GM12873 (cell line): ENCODE measurements around the gene TMEM14B.

Experiments
- TF ChIP-seq, protein P1 (sequence below): IDR thresholded peaks from 2 replicates; pipeline ENCODE4 v1.5.1; 2012; ENCODE audit warnings: low read depth, mild to moderate bottlenecking, moderate library complexity, low read length, control low read depth; ENCODE audit not compliant: insufficient read depth; ENCODE audit errors: missing control alignments

TMEM14B gene

DNA sequence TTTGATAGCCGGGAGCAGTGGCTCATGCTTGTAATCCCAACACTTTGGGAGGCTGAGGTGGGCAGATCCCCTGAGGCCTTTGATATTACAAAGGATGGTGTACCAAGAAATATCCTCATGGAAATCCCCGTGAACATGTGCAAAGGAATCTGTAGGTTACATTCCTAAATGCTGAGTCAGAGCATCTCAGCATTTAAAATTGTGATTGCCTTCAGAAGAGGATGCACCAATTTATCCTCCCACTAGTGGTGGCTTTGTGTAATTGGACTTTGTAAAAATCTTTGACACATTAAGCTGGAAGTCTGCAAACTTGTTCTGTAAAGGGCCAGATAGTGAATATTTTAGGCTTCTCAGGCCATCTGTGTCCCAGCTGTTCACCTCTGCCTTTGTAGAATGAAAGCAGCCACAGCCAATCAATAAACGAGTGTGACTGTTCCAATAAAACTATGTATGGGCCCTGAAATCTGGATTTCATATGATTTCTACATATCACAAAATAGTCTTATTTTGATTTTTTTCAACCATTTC, 11.8 kb downstream of the TMEM14B start:
- TF ChIP-seq, protein P1, sequence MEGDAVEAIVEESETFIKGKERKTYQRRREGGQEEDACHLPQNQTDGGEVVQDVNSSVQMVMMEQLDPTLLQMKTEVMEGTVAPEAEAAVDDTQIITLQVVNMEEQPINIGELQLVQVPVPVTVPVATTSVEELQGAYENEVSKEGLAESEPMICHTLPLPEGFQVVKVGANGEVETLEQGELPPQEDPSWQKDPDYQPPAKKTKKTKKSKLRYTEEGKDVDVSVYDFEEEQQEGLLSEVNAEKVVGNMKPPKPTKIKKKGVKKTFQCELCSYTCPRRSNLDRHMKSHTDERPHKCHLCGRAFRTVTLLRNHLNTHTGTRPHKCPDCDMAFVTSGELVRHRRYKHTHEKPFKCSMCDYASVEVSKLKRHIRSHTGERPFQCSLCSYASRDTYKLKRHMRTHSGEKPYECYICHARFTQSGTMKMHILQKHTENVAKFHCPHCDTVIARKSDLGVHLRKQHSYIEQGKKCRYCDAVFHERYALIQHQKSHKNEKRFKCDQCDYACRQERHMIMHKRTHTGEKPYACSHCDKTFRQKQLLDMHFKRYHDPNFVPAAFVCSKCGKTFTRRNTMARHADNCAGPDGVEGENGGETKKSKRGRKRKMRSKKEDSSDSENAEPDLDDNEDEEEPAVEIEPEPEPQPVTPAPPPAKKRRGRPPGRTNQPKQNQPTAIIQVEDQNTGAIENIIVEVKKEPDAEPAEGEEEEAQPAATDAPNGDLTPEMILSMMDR: peak; percentile 67

DNA sequence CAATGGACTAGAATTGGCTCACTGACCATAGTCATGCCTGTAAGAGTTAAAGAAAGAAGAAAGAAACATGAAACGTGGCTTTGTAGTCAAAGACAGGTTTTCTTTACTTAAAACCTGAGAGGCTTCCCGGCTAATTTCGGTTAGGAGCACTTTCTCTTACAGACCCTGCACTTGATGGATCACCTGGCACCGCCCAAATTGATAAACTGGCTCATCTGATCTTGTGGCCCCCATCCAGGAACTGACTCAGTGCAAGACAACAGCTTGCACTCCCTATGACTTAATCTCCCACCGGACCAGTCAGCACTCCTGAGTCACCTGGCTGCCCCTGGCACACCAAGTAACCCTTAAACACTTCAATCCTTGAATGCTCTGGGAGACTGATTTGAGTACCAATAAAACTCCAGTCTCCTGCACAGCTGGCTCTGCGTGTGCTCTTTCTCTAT, 12.3 kb downstream of the TMEM14B start:
- TF ChIP-seq, protein P1: no peak

DNA sequence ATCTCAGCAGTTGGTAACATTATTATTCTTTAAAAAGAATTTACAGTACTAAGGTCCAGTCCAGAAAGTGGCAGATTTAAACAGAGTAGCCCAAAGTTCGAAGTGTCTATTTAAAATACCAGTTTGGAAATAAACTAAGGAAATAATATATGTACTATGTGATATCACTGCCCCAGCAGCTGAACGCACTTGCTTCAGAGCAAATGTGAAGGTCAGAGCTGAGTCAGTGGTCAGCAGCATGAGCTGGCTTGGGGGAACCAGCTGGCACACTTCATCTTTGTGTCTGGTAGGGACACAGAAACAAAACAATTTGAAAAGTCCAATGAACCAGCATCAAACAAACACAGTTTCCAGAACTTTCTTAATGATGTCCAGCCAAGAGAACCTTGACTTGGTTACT, 15.4 kb downstream of the TMEM14B start:
- TF ChIP-seq, protein P1: no peak

DNA sequence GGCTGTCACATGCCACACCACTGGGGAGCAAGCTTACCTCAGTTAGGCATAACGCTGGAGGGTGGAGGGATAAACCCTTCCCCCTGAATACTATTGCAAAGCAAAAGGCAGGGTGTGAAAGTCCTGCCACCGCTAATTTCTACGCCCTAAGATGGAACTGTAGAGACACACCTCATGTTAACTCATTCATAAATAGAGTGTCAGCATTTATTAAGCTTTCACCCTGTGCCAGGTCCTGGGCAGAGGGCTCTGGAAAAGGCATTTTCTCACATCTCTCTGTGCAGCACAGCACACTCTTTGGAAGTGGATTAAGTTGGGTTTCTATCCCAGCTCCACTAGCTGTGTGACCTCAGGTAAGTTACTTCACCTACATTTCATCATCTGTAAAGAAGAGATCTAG, 21.8 kb downstream of the TMEM14B start:
- TF ChIP-seq, protein P1: no peak

DNA sequence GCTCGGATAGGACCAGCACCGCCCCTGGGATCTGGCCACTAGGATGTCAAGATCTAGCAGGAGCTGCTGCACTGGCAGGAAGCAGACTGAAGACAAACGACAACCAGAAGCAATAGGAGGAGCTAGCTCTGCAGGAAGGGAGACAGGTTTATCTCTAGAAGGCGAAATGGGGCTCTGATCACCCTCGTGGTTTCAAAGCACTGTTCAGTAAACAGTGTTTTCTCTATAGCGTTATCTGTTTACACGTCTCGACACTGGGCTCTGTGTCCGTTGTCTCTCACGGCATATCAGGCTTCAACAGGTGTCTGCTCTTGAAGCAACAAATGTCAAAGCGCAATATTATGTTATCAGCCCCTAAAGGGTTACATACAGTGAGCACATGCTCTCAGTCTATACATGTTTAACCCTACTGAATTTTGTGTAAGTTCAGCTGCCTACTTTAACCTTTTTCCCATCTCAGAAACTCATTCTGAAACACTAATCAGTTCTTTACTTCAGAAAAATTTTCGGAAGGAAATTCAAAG, 23.8 kb downstream of the TMEM14B start:
- TF ChIP-seq, protein P1: no peak

DNA sequence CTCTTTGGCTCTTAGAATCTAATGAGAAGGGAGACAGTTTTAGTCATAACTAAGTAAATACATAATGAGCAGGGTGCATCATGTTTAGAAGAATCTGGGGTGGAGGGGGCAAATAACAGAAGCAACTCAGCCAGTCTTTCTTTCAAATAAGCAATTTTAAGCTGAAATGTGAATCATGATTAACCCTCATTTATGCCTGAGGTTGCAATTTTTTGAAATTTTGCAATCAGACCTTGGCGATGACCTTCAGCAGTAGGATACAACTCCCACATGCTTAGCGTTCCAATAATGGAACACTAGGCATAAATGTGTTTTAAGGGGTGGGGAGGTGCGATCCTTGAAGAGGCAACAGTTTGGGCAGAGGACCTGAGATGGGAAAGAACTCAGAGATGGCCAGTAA, 30.6 kb downstream of the TMEM14B start:
- TF ChIP-seq, protein P1: no peak

DNA sequence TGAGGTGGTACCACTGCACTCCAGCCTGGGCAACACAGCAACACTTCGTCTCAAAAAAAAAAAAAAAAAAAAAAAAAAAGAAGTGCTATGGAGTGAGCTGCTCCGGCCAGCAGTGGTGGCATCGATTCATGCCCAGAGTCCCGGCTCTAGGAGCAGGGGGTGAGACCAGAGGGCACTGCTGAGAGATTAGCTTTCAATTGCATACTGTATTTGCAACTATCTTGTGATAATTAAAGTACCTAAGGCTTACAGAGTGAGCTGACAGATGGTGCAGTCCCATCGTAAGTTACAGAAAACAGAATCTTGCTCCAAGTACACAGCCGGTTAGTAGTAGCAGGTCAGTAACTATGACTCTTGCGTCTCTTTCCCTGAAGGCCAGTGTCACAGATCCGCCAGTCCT, 31.5 kb downstream of the TMEM14B start:
- TF ChIP-seq, protein P1: no peak

DNA sequence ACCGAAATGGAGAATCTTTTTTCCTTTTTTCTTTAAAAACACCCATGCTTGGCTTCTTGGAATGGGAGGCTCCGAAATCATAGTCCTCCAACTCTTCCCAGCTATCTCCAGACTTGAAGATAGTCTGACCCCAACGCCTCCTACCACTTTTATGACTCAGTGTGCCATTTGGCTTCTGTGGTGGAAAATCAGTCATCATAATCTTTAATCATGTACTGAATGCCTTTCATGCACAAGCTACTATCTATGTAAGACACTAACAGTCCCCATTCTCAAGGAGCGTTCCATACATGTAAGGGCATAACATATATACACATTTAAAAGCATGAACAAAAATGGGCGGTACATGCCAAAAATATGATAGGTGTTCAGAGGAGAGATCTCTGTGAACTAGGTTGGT, 44.1 kb downstream of the TMEM14B start:
- TF ChIP-seq, protein P1: no peak
